Measurements from ENCODE around the gene TNMD. TPM values are rescaled to one million over a fixed set of nuclear protein-coding genes. Genes with fewer than 3 reads are reported as not detected.
"Not testable (repeated sequence)": the region's sequence is repeated elsewhere in the genome, so short reads cannot be mapped to it uniquely, and the experiment has no call there.

The TNMD gene
- total RNA-seq = not detected

DNA sequence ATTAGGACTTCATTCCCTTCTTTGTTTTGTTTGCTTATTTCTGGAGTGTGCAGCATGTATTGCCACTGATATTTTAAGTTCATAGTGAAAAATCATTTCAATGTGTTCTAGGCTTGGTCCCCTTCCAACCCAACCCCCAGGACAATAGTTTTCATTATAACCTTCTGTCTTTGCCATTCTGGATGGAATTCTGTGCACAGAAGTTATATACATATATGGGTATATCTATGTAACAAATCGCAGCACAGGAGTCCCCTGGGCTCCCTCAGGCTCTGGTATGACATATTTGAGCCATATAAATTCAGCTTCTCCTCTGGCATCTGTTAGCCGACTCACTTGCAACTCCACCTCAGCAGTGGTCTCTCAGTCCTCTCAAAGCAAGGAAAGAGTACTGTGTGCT lies at the start of gene TNMD:
TNMD (plus strand) TSS at position 326 of the 400 bp plus-strand sequence. CDS start 83 bp downstream, outside the sequence.
- no peak for DNase-seq

- DNase-seq = not testable (repeated sequence)
Observed at GRCh38 chrX:100565534-100565933, 19.2 kb upstream of the TNMD start.

- DNase-seq = no peak
Observed at GRCh38 chrX:100586747-100587146, 2.0 kb downstream of the TNMD start.

GRCh38 chrX:100587861-100588260 lies 3.1 kb downstream of the TNMD start:
- no peak for DNase-seq

GRCh38 chrX:100591256-100592051 lies 6.7 kb downstream of the TNMD start:
- no peak for DNase-seq

GRCh38 chrX:100593126-100593525 lies 8.4 kb downstream of the TNMD start:
- DNase-seq = no peak

- no peak for DNase-seq
Observed at GRCh38 chrX:100593581-100593980, 8.8 kb downstream of the TNMD start.

DNA sequence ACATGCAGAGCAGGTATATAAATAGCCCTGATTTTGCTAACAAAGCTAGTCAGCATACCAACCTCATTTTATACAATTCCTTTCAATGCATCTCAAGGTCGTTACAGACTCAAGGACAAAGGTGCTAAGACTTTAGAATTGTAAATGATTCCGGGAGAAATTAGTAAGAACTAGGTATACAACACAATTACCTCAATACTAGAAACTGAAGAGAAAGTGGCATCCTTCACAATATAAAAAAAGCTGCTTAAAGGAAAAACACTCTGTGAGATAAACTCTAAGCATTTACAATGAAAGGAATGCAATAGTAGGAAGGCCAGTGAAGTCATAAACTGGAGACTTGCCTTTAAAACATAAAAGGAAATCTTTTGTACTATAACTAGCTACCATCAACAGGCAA lies 11.9 kb downstream of the TNMD start:
- DNase-seq = no peak

GRCh38 chrX:100599456-100599855 lies 14.7 kb downstream of the TNMD start:
- DNase-seq = no peak

GRCh38 chrX:100600340-100600739 lies 15.6 kb downstream of the TNMD start:
- no peak for DNase-seq

- DNase-seq = no peak
Observed at GRCh38 chrX:100600758-100601157, 16.0 kb downstream of the TNMD start.

GRCh38 chrX:100606753-100607152 lies 22.0 kb downstream of the TNMD start:
- DNase-seq = no peak

- no peak for DNase-seq
Observed at GRCh38 chrX:100609591-100609990, 24.9 kb downstream of the TNMD start.

DNA sequence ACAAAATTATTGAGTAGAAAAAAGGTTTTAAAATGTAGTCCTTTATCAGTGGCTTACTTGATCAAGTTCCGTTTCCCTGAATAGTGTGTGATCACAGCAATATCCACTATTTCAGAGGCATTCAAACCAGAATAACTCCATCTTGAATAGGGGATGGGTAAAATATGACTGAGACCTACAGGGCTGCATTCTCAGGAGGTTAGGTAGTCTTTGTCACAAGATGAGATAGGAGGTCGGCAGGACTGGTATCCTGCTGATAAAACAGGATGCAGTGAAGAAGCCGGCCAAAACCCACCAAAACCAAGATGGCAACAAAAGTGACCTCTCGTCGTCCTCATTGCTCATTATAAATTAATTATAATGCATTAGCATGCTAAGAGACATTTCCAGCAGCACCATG lies 27.2 kb downstream of the TNMD start:
- DNase-seq = no peak

- no peak for DNase-seq
Observed at GRCh38 chrX:100615005-100615404, 30.3 kb downstream of the TNMD start.

DNA sequence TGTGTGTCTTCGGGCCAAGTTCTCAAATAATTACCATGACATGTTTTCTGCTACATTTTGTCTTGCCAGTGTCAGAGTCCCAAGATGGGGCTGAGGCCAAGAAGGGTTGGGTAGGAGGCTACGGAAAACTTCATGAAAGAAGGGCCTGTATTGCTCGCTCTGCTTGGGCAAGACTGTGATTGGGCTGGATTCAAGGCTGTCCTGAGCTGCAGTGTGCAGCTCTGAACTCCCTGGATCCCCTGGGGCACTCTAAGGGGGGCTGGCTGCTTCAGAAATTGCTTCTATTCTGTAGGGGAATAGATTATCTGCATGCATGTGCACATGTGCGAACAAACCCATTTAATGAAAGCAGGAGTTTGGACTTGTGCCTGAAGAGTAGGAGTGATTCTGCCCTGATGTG lies 38.3 kb downstream of the TNMD start:
- no peak for DNase-seq

DNA sequence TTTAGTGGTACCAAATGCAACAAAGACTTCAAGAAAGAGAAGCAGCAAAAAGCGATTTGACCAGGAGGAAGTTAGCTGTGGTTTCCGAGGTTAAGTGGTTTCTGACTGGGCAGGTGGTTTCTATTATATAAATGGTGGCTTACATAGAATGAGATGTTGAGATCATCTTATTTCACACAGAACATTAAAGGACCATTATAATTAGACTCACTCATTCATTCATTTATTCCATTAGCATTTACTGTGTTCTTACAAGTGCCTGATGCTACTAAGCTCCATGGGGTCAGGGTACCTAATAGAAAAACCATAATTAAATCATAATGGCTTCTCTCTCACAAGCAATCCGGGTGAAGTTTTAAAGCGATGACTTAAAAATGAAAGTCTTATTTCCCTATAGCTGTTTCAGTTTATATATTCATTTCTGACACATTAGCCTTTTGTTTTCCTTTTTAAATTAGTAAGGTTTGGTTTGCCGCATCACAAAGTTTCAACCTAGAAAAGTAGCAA lies 41.3 kb downstream of the TNMD start:
- no peak for DNase-seq

- DNase-seq = no peak
Observed at GRCh38 chrX:100635040-100635439, 50.3 kb downstream of the TNMD start.

GRCh38 chrX:100635989-100636320 lies 51.2 kb downstream of the TNMD start:
- no peak for DNase-seq

GRCh38 chrX:100636321-100636991 lies 51.7 kb downstream of the TNMD start, which contains the start of gene TSPAN6:
Gene TSPAN6, minus strand, starts transcription at chrX:100636806. Its CDS starts 112 bp downstream, at chrX:100636694.
- peak; percentile 50 for DNase-seq

- DNase-seq = no peak
Observed at GRCh38 chrX:100642290-100642689, 57.6 kb downstream of the TNMD start.

GRCh38 chrX:100643212-100643611 lies 58.5 kb downstream of the TNMD start:
- no peak for DNase-seq

GRCh38 chrX:100643956-100644860 lies 59.5 kb downstream of the TNMD start, which contains the start of gene SRPX2:
Gene SRPX2, plus strand, starts transcription at chrX:100644199. Its CDS starts 2,124 bp downstream, at chrX:100646323.
- no peak for DNase-seq

Data from effector CD4-positive, alpha-beta T cell (primary cell).